NCI-H774 (cell line): ENCODE results near the gene LRMDA.

ENCODE experiments used
- DNase-seq: peaks from one replicate; lab custom pipeline; 2025; lab: John Stamatoyannopoulos, UW

The LRMDA gene

GRCh38 chr10:75875740-75876139, 444.3 kb downstream of the LRMDA start:
- no peak for DNase-seq

- no peak for DNase-seq
These were observed 445.3 kb downstream of the LRMDA start for GRCh38 chr10:75876710-75877109.

GRCh38 chr10:75877877-75878276, 446.5 kb downstream of the LRMDA start:
- DNase-seq, result no peak

- no peak for DNase-seq
These were observed 447.2 kb downstream of the LRMDA start for GRCh38 chr10:75878586-75878985.

GRCh38 chr10:75880031-75880775, 448.8 kb downstream of the LRMDA start:
- DNase-seq, result no peak

- DNase-seq, result no peak
These were observed 452.0 kb downstream of the LRMDA start for GRCh38 chr10:75883081-75884072.

GRCh38 chr10:75884808-75885207, 453.4 kb downstream of the LRMDA start:
- no peak for DNase-seq

- no peak for DNase-seq
These were observed 455.9 kb downstream of the LRMDA start for GRCh38 chr10:75887369-75887768.

GRCh38 chr10:75887992-75888680, 456.7 kb downstream of the LRMDA start:
- DNase-seq, result peak; percentile 69

GRCh38 chr10:75889051-75889450, 457.6 kb downstream of the LRMDA start:
- DNase-seq, result no peak

- no peak for DNase-seq
These were observed 463.3 kb downstream of the LRMDA start for GRCh38 chr10:75894761-75895160.

- no peak for DNase-seq
These were observed 463.8 kb downstream of the LRMDA start for GRCh38 chr10:75895259-75895658.

- no peak for DNase-seq
These were observed 468.5 kb downstream of the LRMDA start for GRCh38 chr10:75899816-75900390.

GRCh38 chr10:75902816-75903215, 471.4 kb downstream of the LRMDA start:
- DNase-seq, result no peak

- peak; percentile 47 for DNase-seq
These were observed 473.3 kb downstream of the LRMDA start for GRCh38 chr10:75904499-75905283.

GRCh38 chr10:75905490-75905889, 474.1 kb downstream of the LRMDA start:
- no peak for DNase-seq

- no peak for DNase-seq
These were observed 478.6 kb downstream of the LRMDA start for GRCh38 chr10:75910032-75910431.

- DNase-seq, result no peak
These were observed 480.0 kb downstream of the LRMDA start for GRCh38 chr10:75911426-75911825.

- DNase-seq, result no peak
These were observed 485.5 kb downstream of the LRMDA start for GRCh38 chr10:75916906-75917305.

GRCh38 chr10:75919913-75920312, 488.5 kb downstream of the LRMDA start:
- no peak for DNase-seq

GRCh38 chr10:75922435-75922834, 491.0 kb downstream of the LRMDA start:
- DNase-seq, result no peak
